HG03469 (cell line): ENCODE data around the gene PTPRN2.

Experiments
- ATAC-seq: cut with Tn5 transposase; IDR thresholded peaks from one replicate; pipeline ENCODE4 v1.9.1; 2021; ENCODE audit warnings: mild to moderate bottlenecking, moderate library complexity, moderate number of reproducible peaks; ENCODE audit not compliant: unreplicated experiment

PTPRN2 gene

GRCh38 chr7:157540606-157541294 lies 1046.9 kb downstream of the PTPRN2 start:
- ATAC-seq, result no peak

- ATAC-seq, result no peak
Measured at GRCh38 chr7:157540020-157540419, 1047.6 kb downstream of the PTPRN2 start.

GRCh38 chr7:157539521-157539920 lies 1048.1 kb downstream of the PTPRN2 start:
- no peak for ATAC-seq

- no peak for ATAC-seq
Measured at GRCh38 chr7:157538735-157539134, 1048.9 kb downstream of the PTPRN2 start.

GRCh38 chr7:157538321-157538720 lies 1049.3 kb downstream of the PTPRN2 start:
- no peak for ATAC-seq

GRCh38 chr7:157537056-157537455 lies 1050.6 kb downstream of the PTPRN2 start:
- ATAC-seq, result no peak

- no peak for ATAC-seq
Measured at GRCh38 chr7:157532068-157532467, 1055.6 kb downstream of the PTPRN2 start.

GRCh38 chr7:157529768-157530560 lies 1057.7 kb downstream of the PTPRN2 start:
- no peak for ATAC-seq

- no peak for ATAC-seq
Measured at GRCh38 chr7:157528785-157529341, 1058.8 kb downstream of the PTPRN2 start.

GRCh38 chr7:157527686-157528085 lies 1059.9 kb downstream of the PTPRN2 start:
- ATAC-seq, result no peak

GRCh38 chr7:157526913-157527634 lies 1060.5 kb downstream of the PTPRN2 start:
- no peak for ATAC-seq

GRCh38 chr7:157526005-157526912 lies 1061.4 kb downstream of the PTPRN2 start:
- no peak for ATAC-seq

GRCh38 chr7:157525491-157525915 lies 1062.1 kb downstream of the PTPRN2 start:
- ATAC-seq, result no peak

GRCh38 chr7:157524731-157525130 lies 1062.9 kb downstream of the PTPRN2 start:
- no peak for ATAC-seq

- no peak for ATAC-seq
Measured at GRCh38 chr7:157523766-157524421, 1063.7 kb downstream of the PTPRN2 start.

- ATAC-seq, result no peak
Measured at GRCh38 chr7:157523371-157523765, 1064.3 kb downstream of the PTPRN2 start.

GRCh38 chr7:157522954-157523353 lies 1064.7 kb downstream of the PTPRN2 start:
- no peak for ATAC-seq

GRCh38 chr7:157522189-157522588 lies 1065.4 kb downstream of the PTPRN2 start:
- ATAC-seq, result no peak

GRCh38 chr7:157521752-157522151 lies 1065.9 kb downstream of the PTPRN2 start:
- no peak for ATAC-seq
